Activated naive CD4-positive, alpha-beta T cell treated with anti-CD3 and anti-CD28 coated beads, Interleukin-2, amount 50 U/mL, for 72 hours (primary cell): Measurements from ENCODE around the gene STAC2. TPM values are rescaled to one million over a fixed set of nuclear protein-coding genes. Genes with fewer than 3 reads are reported as not detected.

Experiments
- ATAC-seq, 2 donors: fragments of 150-1000 bp; cut with Tn5 transposase; 2 replicates each; pipeline ENCODE4 v1.10.0; 2021; ENCODE audit warnings: mild to moderate bottlenecking in 2 of 2, moderate library complexity in 2 of 2
- DNase-seq, 2 donors: peaks; one replicate each; pipeline ENCODE4 v3.0.0; 2021 to 2022; ENCODE audit warnings: low spot score in 2 of 2
- H3K27ac Mint-ChIP-seq, 2 donors: one replicate each; pipeline ENCODE4 v1.8.0; 2022; ENCODE audit warnings: mild to moderate bottlenecking in 2 of 2, mixed read lengths in 2 of 2
- H3K36me3 Mint-ChIP-seq, 2 donors: one replicate each; pipeline ENCODE4 v1.8.0; 2022; ENCODE audit warnings: mixed read lengths in 2 of 2
- H3K9me3 Mint-ChIP-seq, 2 donors: one replicate each; pipeline ENCODE4 v1.8.0; 2022; ENCODE audit warnings: mixed read lengths in 2 of 2
- total RNA-seq, 2 donors: library from RNA; stranded (reverse); gene quantifications; one replicate each; pipeline ENCODE4 v1.2.3, GENCODE V29; 2022

STAC2 gene
- total RNA-seq, 2 donors from 2014 or later = not detected

DNA sequence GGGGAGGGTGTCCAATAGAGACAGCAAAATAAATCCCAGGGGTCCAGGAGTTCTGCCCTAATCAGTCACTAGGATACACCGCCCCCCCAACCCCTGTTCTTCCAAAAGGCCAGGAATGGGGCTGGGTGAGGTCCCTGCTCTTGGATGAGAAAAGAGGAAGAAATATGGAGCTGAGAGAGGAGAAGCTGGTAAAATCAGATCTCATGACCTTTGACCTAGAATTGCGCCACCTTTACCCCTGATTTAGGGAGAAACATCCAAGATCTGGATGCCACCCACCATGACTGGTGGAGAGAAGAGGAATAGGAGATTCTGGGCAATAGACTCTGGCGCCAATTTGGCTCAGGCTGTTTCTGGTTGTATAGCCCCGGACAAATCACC lies 27.6 kb downstream of the STAC2 start:
- H3K27ac Mint-ChIP-seq = peak overlapping the region; percentile 86 to 99
- ATAC-seq = no peak

GRCh38 chr17:39197380-39198185 lies 28.2 kb downstream of the STAC2 start, which contains the start of gene CACNB1:
Gene CACNB1, minus strand, starts transcription at chr17:39197669. Its CDS starts 174 bp downstream, at chr17:39197495.
- no peaks in the 10 kb centered on the region for H3K9me3 Mint-ChIP-seq

More for the DNA sequence above, 27.6 kb downstream of the STAC2 start:
- Mint-ChIP-seq H3K9me3 (no peaks in the 10 kb centered on the region), H3K36me3 (peaks cover 34 to 37% of the 10 kb centered on the region in 2 donors)
- no peak for DNase-seq

GRCh38 chr17:39196808-39197291 lies 28.9 kb downstream of the STAC2 start:
- no peaks in the 10 kb centered on the region for H3K9me3 Mint-ChIP-seq
- H3K36me3 Mint-ChIP-seq = peaks cover 24% of the 10 kb centered on the region in 2 donors
- peak overlapping the region in 1 of 2 donors; percentile 52 for H3K27ac Mint-ChIP-seq
- ATAC-seq = no peak
- no peak for DNase-seq

More at GRCh38 chr17:39197380-39198185, 28.2 kb downstream of the STAC2 start, which contains the start of gene CACNB1:
- ATAC-seq (peak; percentile 70 to 80), DNase-seq (peak; percentile 71 to 73)
- peaks cover 30 to 31% of the 10 kb centered on the region in 2 donors for H3K36me3 Mint-ChIP-seq
- peak within 1 kb of the TSS; percentile 86 to 99 for H3K27ac Mint-ChIP-seq

DNA sequence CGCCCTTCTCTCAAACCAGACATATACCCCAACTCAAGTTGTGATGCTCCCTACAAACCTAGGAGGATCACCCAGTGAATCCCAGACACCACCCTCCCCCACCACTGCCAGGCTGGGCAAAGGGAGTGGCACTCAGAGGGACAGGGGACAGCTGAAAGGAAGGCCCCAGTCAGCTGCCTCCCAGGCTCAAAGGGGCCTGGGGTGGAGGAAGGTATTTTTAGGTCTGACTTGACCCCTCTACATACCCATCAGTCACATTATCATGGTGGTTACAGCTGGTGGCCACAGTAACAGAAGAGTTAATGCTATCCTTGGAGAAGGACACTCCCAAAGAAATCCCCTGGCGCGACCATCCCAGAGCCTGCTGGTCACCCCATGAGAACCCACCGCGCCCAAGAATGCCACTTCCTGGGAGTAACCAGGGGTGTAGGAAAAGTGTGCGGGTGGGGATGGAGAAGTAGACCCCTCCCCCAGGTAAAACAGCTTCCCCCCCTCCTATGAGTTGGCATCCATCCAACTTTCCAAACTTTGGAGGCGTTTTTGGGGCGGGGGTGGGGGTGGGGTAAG lies 29.4 kb downstream of the STAC2 start:
- Mint-ChIP-seq H3K36me3 (peaks cover 19% of the 10 kb centered on the region in 2 donors), H3K9me3 (no peaks in the 10 kb centered on the region), H3K27ac (peak overlapping the region in 1 of 2 donors; percentile 52)
- DNase-seq = no peak
- no peak for ATAC-seq

- H3K9me3 Mint-ChIP-seq = no peaks in the 10 kb centered on the region
- DNase-seq (no peak), ATAC-seq (no peak)
- H3K36me3 Mint-ChIP-seq = peaks cover 12% of the 10 kb centered on the region in 2 donors
- H3K27ac Mint-ChIP-seq = no peak overlapping the region
Observed at GRCh38 chr17:39195568-39196160, 30.1 kb downstream of the STAC2 start.

DNA sequence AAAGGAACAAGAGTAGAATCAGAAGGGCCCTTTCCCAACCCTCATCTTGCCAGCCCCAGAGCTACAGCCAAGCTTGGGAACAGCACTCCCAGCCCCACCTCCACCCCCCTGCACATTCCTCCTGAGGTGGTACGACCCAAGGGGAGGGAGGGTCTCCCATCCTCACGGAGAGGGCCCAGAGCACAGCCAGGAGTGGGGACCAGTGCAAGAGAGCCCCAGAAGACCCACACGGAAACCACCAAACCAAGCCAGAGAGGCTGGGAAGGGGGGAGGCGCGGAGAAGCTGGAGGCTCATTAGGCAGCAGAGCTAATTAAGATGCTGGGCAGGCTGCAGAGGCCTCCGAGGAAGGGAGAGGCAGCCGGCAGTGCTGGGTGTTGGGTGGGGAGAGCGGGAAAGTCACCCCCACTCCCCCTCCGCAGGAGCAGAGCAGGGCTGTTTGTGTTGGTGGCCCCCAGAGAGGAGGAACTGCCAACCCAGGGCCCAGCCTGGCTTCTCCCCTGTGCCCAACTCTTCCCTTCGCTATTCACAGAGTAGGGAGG lies 30.7 kb downstream of the STAC2 start:
- Mint-ChIP-seq H3K27ac (no peak overlapping the region), H3K36me3 (peaks cover 6% of the 10 kb centered on the region in 2 donors), H3K9me3 (no peaks in the 10 kb centered on the region)
- DNase-seq (no peak), ATAC-seq (no peak)

- ATAC-seq (no peak), DNase-seq (no peak)
- H3K9me3 Mint-ChIP-seq = no peaks in the 10 kb centered on the region
- no peaks in the 10 kb centered on the region for H3K36me3 Mint-ChIP-seq
- peak overlapping the region in 1 of 2 donors; percentile 72 for H3K27ac Mint-ChIP-seq
Observed at GRCh38 chr17:39194089-39194984, 31.4 kb downstream of the STAC2 start.

DNA sequence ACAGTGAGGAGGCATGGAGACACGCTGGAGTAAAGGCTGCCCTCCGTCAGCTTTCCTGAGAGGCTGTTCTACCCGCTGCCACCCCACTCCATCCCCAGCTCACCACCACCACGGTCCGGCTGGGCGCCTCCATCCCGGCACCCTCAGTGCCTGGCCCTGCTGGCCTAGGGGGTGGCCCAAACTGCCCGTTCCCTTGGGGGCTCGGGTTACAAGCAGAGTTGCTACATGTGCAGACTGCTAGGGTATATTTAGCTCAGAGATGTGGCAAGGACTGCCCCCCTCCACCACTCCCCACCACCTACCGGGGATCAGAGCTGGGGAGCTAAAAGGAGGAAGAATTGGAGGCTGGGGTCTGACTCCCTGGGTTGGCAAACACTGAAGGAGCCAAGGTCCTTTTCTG lies 32.4 kb downstream of the STAC2 start:
- ATAC-seq (no peak), DNase-seq (no peak)
- H3K9me3 Mint-ChIP-seq = no peaks in the 10 kb centered on the region
- H3K36me3 Mint-ChIP-seq = no peaks in the 10 kb centered on the region
- H3K27ac Mint-ChIP-seq = no peak overlapping the region

DNA sequence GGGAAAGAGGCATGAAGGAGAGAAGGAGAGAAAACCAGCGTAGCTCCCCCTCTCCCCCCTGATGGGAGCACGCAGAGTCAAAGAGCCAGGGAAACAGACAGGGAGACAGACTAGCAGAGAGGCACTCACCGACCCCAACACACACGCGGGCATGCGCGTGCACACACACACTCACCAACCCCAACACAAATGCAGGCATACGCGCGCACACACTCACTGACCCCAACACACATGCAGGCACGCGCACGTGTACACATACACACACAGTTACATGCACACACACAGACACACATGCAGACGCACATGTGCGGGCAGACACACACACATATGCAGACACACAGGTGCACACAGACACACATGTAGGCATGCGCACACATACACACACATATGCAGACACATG lies 32.8 kb downstream of the STAC2 start:
- DNase-seq (no peak), ATAC-seq (no peak)
- Mint-ChIP-seq H3K9me3 (no peaks in the 10 kb centered on the region), H3K27ac (no peak overlapping the region), H3K36me3 (no peaks in the 10 kb centered on the region)

- no peaks in the 10 kb centered on the region for H3K9me3 Mint-ChIP-seq
- DNase-seq (no peak), ATAC-seq (no peak)
- peak overlapping the region in 1 of 2 donors; percentile 14 for H3K27ac Mint-ChIP-seq
- H3K36me3 Mint-ChIP-seq = no peaks in the 10 kb centered on the region
Observed at GRCh38 chr17:39191750-39192510, 33.8 kb downstream of the STAC2 start.

DNA sequence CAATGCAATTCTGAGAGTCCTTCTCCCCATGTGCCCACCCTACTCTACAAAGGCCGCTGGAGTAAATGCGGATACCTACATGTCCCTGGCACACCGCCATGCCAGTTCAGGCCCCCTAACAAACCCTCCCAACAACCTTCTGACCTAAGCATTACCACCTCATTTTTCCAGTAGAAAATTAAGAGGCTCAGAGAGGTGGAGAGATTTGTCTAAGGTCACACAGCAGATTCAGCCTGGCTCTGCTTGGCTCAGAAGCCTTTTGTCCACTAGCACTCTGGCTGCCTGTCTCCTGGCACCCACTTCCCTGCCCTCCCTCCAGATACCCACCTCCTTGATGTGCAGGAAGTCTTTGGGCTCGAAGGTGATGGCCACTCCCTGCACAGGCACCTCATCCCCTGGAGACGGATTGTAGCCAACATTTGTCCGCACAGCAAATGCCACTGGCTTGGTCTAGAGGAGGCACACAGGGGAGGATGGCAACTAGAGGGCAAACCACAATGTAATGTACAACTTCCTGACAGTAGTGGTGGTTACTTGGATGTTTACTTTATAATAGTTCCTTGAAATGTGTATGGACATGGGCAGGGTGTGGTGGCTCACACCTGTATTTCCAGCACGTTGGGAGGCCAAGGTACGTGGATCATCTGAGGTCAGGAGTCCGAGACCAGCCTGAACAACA lies 38.5 kb downstream of the STAC2 start:
- no peaks in the 10 kb centered on the region for H3K9me3 Mint-ChIP-seq
- DNase-seq = no peak
- H3K27ac Mint-ChIP-seq = no peak overlapping the region
- no peaks in the 10 kb centered on the region for H3K36me3 Mint-ChIP-seq
- ATAC-seq = no peak

DNA sequence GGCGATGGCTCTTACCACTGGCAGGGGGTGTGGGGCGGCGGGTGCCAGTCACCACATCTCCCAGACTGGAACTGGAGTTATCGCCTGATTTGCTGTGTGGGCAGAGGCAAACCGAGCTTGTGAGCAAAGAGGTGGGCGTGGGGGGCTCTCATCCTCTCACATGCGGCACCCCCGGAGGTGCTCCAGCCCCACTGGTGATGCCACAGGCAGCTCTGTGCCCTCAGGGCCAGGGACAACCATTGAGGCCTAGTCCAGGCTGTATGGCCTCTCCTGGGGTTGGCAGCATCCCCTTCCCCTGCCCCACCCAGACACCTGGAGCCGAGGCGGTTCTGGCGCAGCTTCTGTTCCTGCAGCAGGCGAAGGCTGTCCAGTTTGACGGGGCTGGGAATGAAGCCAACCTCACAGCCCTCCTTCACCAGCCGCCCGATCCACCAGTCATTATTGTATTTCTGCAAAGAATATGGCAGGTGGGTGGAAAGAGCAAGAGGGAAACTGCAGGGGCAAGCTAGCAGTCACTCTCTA lies 39.2 kb downstream of the STAC2 start:
- no peak for DNase-seq
- ATAC-seq = no peak
- no peak overlapping the region for H3K27ac Mint-ChIP-seq
- no peaks in the 10 kb centered on the region for H3K9me3 Mint-ChIP-seq
- H3K36me3 Mint-ChIP-seq = no peaks in the 10 kb centered on the region

GRCh38 chr17:39183720-39184119 lies 42.0 kb downstream of the STAC2 start:
- peak overlapping the region in 1 of 2 donors; percentile 55 for H3K27ac Mint-ChIP-seq
- DNase-seq = no peak

GRCh38 chr17:39183045-39183444 lies 42.7 kb downstream of the STAC2 start:
- DNase-seq (no peak), ATAC-seq (no peak)
- H3K27ac Mint-ChIP-seq = no peak overlapping the region
- no peaks in the 10 kb centered on the region for H3K36me3 Mint-ChIP-seq
- H3K9me3 Mint-ChIP-seq = no peaks in the 10 kb centered on the region

More at GRCh38 chr17:39183720-39184119, 42.0 kb downstream of the STAC2 start:
- no peak for ATAC-seq
- no peaks in the 10 kb centered on the region for H3K9me3 Mint-ChIP-seq
- no peaks in the 10 kb centered on the region for H3K36me3 Mint-ChIP-seq

- Mint-ChIP-seq H3K9me3 (no peaks in the 10 kb centered on the region), H3K27ac (no peak overlapping the region), H3K36me3 (no peaks in the 10 kb centered on the region)
- DNase-seq = no peak
- no peak for ATAC-seq
Observed at GRCh38 chr17:39181303-39181702, 44.4 kb downstream of the STAC2 start.
